HepG2 (cell line): ENCODE results near the gene DCUN1D2. TPM values are rescaled to one million over a fixed set of nuclear protein-coding genes. Genes with fewer than 3 reads are reported as not detected.
"Not testable (repeated sequence)": the region's sequence is repeated elsewhere in the genome, so short reads cannot be mapped to it uniquely, and the experiment has no call there.

ENCODE experiments used
- ATAC-seq: fragments of 200-7000 bp; cut with Tn5 transposase; 3 replicates; pipeline ENCODE4 v1.9.1; 2020; ENCODE audit warnings: mild to moderate bottlenecking, moderate library complexity
- BruUV-seq: library from RNA; stranded (reverse); fragments of 400-500 nt; replicated peaks from 2 replicates; lab custom pipeline; 2021; lab: Mats Ljungman, UMichigan
- CTCF ChIA-PET: fragments of 300-600 bp; formaldehyde crosslinking; extraction: SDS; loops from one replicate; lab custom pipeline; 2021; ENCODE audit warnings: low total read pairs, inconsistent platforms, low intra/inter-chr PET ratio; lab: Yijun Ruan, JAX
- POLR2A ChIA-PET: fragments of 350-600 bp; sonication (Branson Sonifier 250); formaldehyde crosslinking; loops from one replicate; lab custom pipeline; 2020; ENCODE audit warnings: antibody characterized with exemption, inconsistent platforms; lab: Yijun Ruan, JAX
- DNase-seq: peaks from one replicate; pipeline ENCODE4 v3.0.0-alpha.2; 2015; ENCODE audit warnings: low spot score
- FAIRE-seq: peaks from 3 replicates; lab custom pipeline; 2011; peaks lifted over from hg19 to GRCh38; lab: Jason Lieb, UNC
- H2AFZ ChIP-seq: one replicate; pipeline ENCODE4 v1.6.1; 2011; ENCODE audit warnings: low read length, inconsistent platforms
- H3K27ac ChIP-seq: fragments of 300-600 bp; 3 replicates; pipeline ENCODE4 v1.8.0; 2011; ENCODE audit warnings: mixed run types, mild to moderate bottlenecking, mixed read lengths, low read length, inconsistent platforms; ENCODE audit not compliant: insufficient read depth; ENCODE audit errors: extremely low read length
- H3K27me3 ChIP-seq, 2 experiments: fragments of 200-600 bp in 1 of 2; 2 replicates in 1 of 2; 3 replicates in 1 of 2; pipeline versions ENCODE4 v1.6.0 to v1.8.0; 2011; ENCODE audit warnings: low read length in 2 of 2, mild to moderate bottlenecking in 2 of 2, moderate library complexity in 2 of 2, inconsistent platforms in 1 of 2; ENCODE audit not compliant: insufficient read depth in 2 of 2, control insufficient read depth in 1 of 2
- H3K36me3 ChIP-seq, 2 experiments: fragments of 200-600 bp in 1 of 2; replicated peaks in 1 of 2; 2 replicates in 1 of 2; 3 replicates in 1 of 2; pipeline versions ENCODE4 v1.5.1 to v1.8.0; 2011; ENCODE audit warnings: low read length in 2 of 2, inconsistent platforms in 1 of 2; ENCODE audit not compliant: insufficient read depth in 2 of 2, control insufficient read depth in 1 of 2
- H3K4me1 ChIP-seq: 2 replicates; pipeline ENCODE4 v1.5.1; 2012; ENCODE audit warnings: low read length, inconsistent platforms; ENCODE audit not compliant: insufficient read depth
- H3K4me2 ChIP-seq: 2 replicates; pipeline ENCODE4 v1.6.0; 2011; ENCODE audit warnings: low read depth, low read length, inconsistent platforms
- H3K4me3 ChIP-seq, 3 experiments: fragments of 200-600 bp in 1 of 3; sonication (generic), shearing (Covaris generic) in 1 of 3; replicated peaks in 1 of 3; 2 replicates each; pipeline ENCODE4 v1.5.1; 2011 to 2016; ENCODE audit warnings: low read length in 3 of 3, inconsistent platforms in 2 of 3, low read depth in 2 of 3, mild to moderate bottlenecking in 2 of 3, control low read depth in 1 of 3, mixed read lengths in 1 of 3; ENCODE audit not compliant: insufficient read depth in 1 of 3
- H3K79me2 ChIP-seq: one replicate; pipeline ENCODE4 v1.6.1; 2011; ENCODE audit warnings: low read length, inconsistent platforms; ENCODE audit not compliant: insufficient read depth
- H3K9ac ChIP-seq: 2 replicates; pipeline ENCODE4 v1.6.0; 2011; ENCODE audit warnings: mild to moderate bottlenecking, low read depth, low read length, inconsistent platforms; ENCODE audit not compliant: insufficient read depth
- H3K9me3 ChIP-seq: 2 replicates; pipeline ENCODE4 v1.5.1; 2012; ENCODE audit warnings: mild to moderate bottlenecking, low read length
- H4K20me1 ChIP-seq: 2 replicates; pipeline ENCODE4 v1.6.0; 2011; ENCODE audit warnings: inconsistent platforms, mild to moderate bottlenecking, low read length, moderate library complexity; ENCODE audit not compliant: insufficient read depth
- PCBP1 ChIP-seq: fragments of 200-400 bp; formaldehyde crosslinking; IDR thresholded peaks from 2 replicates; pipeline ENCODE4 v1.6.1; 2017; ENCODE audit warnings: mild to moderate bottlenecking, low read depth, low read length, borderline replicate concordance
- SIN3A ChIP-seq: IDR thresholded peaks from 2 replicates; pipeline ENCODE4 v1.6.1; 2011; ENCODE audit warnings: low read depth, mild to moderate bottlenecking, control low read depth, low read length, borderline replicate concordance
- ZNF121 ChIP-seq: sonication (generic); formaldehyde crosslinking; IDR thresholded peaks from 2 replicates; pipeline ENCODE4 v1.5.0; 2020; ENCODE audit warnings: mild to moderate bottlenecking, missing genetic modification reagents
- ZNF577 ChIP-seq: sonication (generic); formaldehyde crosslinking; IDR thresholded peaks from 2 replicates; pipeline ENCODE4 v1.4.0; 2020; ENCODE audit warnings: mild to moderate bottlenecking, low read depth, missing genetic modification reagents, borderline replicate concordance
- WGBS: methylation state at CpG from one replicate; pipeline ENCODE4 v1.1.6; 2017; ENCODE audit warnings: low lambda C conversion rate; 5-methylcytosine and 5-hydroxymethylcytosine counted together
- in situ Hi-C: cut with HindIII; loops from 2 replicates; pipeline ENCODE4 v1.10.0; 2017; ENCODE audit warnings: low pct_unique_long_range_greater_than_20kb; ENCODE audit not compliant: extremely low pct_ligation_motif_present
- intact Hi-C: fragments of 100-400 bp; cut with micrococcal nuclease; formaldehyde crosslinking; loops from one replicate; pipeline ENCODE4 v1.10.0; 2022; ENCODE audit not compliant: unreplicated experiment
- polyA plus RNA-seq, 8 experiments: library from polyadenylated mRNA; depleted of rRNA in 3 of 8; stranded (reverse) in 7 of 8; unstranded in 1 of 8; fragments of >200 nt; fragmentation: Illumina TruSeq in 4 of 8; extraction: Trizol in 4 of 8; gene quantifications; 2 replicates each; pipeline versions ENCODE4 v1.2.1 to v1.2.3, GENCODE V29; 2011 to 2016; ENCODE audit warnings: low read depth in 4 of 8, missing spikeins in 1 of 8, mixed read lengths in 1 of 8; ENCODE audit not compliant: insufficient read depth in 1 of 8
- total RNA-seq, 5 experiments: library from RNA; depleted of rRNA; stranded (reverse); fragments of >200 nt; fragmentation: Illumina TruSeq; extraction: Trizol; gene quantifications; 2 replicates each; pipeline ENCODE4 v1.2.3, GENCODE V29; 2016; ENCODE audit warnings: low read depth in 1 of 5

DCUN1D2 gene
- total and polyA plus RNA-seq, 2 of the 13 experiments (the other 11 are each of a cell fraction or from before 2014, with no cell fraction given): 9.1 to 9.6 TPM

DNA sequence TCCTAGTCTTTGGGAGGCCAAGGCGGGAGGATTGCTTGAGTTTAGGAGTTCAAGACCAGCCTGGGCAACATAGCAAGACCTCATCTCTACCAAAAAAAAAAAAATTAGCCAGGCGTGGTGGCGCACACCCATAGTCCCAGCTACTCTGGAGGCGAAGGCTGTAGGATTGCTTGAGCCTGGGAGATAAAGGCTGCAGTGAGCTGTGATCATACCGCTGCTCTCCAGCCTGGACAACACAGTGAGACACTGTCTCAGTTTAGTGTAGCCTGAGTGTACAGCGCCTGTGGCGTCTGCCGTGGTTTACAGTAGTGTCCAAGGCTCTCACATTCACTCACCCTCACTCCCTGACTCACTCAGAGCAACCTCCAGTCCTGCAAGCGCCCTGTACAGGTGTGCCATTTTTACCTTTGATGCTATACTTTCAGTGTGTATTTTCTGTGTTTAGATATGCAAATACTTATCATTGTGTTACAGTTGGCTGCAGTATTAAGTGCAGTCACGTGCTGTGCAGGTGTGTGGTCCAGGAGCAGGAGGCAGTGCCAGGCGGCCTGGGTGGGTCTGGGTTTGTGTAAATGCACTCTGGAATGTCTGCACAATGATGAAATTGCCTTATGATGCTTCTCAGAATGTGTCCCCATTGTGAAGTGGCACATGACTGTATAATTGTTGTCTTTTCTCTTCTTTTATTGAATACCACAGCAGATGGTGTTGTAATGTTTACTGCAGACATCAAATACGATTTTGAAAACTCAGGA, 36.1 kb upstream of the DCUN1D2 start:
- H3K9me3 ChIP-seq: no peaks in the 10 kb centered on the region
- TF ChIP-seq PCBP1: no peak
- TF ChIP-seq SIN3A: no peak
- no peak for TF ChIP-seq ZNF577 (CRISPR knock-in tag)
- TF ChIP-seq ZNF121 (CRISPR knock-in tag): peak; percentile 67
- TF ChIP-seq, all 625 proteins: peak for 1
- CTCF ChIA-PET: no interaction called here
- Histone ChIP-seq H3K9ac (no peak overlapping the region), H3K4me1 (no peaks in the 10 kb centered on the region), H4K20me1 (no peaks in the 10 kb centered on the region), H3K27me3 (no peaks in the 10 kb centered on the region), H3K4me3 (no peak overlapping the region), H3K36me3 (peaks cover 8 to 44% of the 10 kb centered on the region in 2 experiments; a peak in 4 of 5 replicates), H3K79me2 (peaks cover 2% of the 10 kb centered on the region), H3K4me2 (no peak overlapping the region), H2AFZ (no peak overlapping the region), H3K27ac (no peak overlapping the region)
- FAIRE-seq (no peak), DNase-seq (no peak), ATAC-seq (no peak)
- in situ Hi-C loops (no loop called here), intact Hi-C loops (no loop called here)
- 94% methylated on average over 9 of the region's 12 CpGs for WGBS
- POLR2A ChIA-PET: no interaction called here
- no TSS peak for BruUV-seq

DNA sequence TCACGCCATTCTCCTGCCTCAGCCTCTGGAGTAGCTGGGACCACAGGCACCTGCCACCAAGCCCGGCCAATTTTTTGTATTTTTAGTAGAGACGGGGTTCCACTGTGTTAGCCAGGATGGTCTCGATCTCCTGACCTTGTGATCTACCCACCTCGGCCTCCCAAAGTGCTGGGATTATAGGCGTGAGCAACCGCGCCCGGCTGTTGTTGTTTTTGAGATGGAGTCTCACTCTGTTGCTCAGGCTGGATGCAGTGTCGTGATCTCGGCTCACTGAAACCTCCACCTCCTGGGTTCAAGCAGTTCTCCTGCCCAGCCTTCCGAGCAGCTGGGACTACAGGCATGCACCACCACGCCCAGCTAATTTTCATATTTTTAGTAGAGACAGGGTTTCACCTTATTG, 31.9 kb upstream of the DCUN1D2 start:
- H3K4me3 ChIP-seq, in situ Hi-C loops, H3K4me2 ChIP-seq, CTCF ChIA-PET, H3K27me3 ChIP-seq, intact Hi-C loops, H3K27ac ChIP-seq, H2AFZ ChIP-seq, H3K9ac ChIP-seq, H3K4me1 ChIP-seq, BruUV-seq, POLR2A ChIA-PET, FAIRE-seq, DNase-seq, H3K9me3 ChIP-seq, H4K20me1 ChIP-seq, ATAC-seq, H3K79me2 ChIP-seq: not testable (repeated sequence)
- H3K36me3 ChIP-seq: peaks cover 14 to 37% of the 10 kb centered on the region in 2 experiments; a peak in 4 of 5 replicates
- WGBS: 92% methylated on average over 13 of the region's 13 CpGs
